Neuronal stem cell (in vitro differentiated cells): Measurements from ENCODE around the gene AKT1S1.

ENCODE experiments used
- DNase-seq: peaks from one replicate; pipeline ENCODE4 v3.0.0-alpha.2; 2013; ENCODE audit warnings: low spot score
- H2AFZ ChIP-seq: one replicate; pipeline ENCODE4 v1.6.1; 2013; ENCODE audit warnings: mild to moderate bottlenecking, low read length, inconsistent platforms
- H2AK5ac ChIP-seq: 2 replicates; pipeline ENCODE4 v1.6.1; 2013; ENCODE audit warnings: low read depth, mild to moderate bottlenecking, inconsistent platforms, low read length, moderate library complexity, mixed read lengths
- H2BK120ac ChIP-seq: 2 replicates; pipeline ENCODE4 v1.6.1; 2013; ENCODE audit warnings: low read depth, mild to moderate bottlenecking, inconsistent platforms, low read length, moderate library complexity, mixed read lengths
- H2BK12ac ChIP-seq: one replicate; pipeline ENCODE4 v1.6.1; 2013; ENCODE audit warnings: low read length, inconsistent platforms
- H2BK15ac ChIP-seq: 2 replicates; pipeline ENCODE4 v1.6.1; 2013; ENCODE audit warnings: mild to moderate bottlenecking, low read length, inconsistent platforms, mixed read lengths
- H2BK5ac ChIP-seq: one replicate; pipeline ENCODE4 v1.6.1; 2013; ENCODE audit warnings: inconsistent platforms, mild to moderate bottlenecking, low read length, moderate library complexity
- H3K14ac ChIP-seq: one replicate; pipeline ENCODE4 v1.6.1; 2013; ENCODE audit warnings: low read length, inconsistent platforms
- H3K18ac ChIP-seq: 2 replicates; pipeline ENCODE4 v1.6.1; 2013; ENCODE audit warnings: low read length, inconsistent platforms
- H3K23ac ChIP-seq: 2 replicates; pipeline ENCODE4 v1.6.1; 2013; ENCODE audit warnings: low read depth, mild to moderate bottlenecking, mixed read lengths, low read length, inconsistent platforms; ENCODE audit not compliant: poor library complexity
- H3K27ac ChIP-seq: replicated peaks from 3 replicates; pipeline ENCODE4 v1.5.1; 2013; ENCODE audit warnings: low read length, inconsistent platforms
- H3K27me3 ChIP-seq, 3 experiments: 2 replicates each; pipeline ENCODE4 v1.6.1; 2013; ENCODE audit warnings: low read length in 3 of 3, mild to moderate bottlenecking in 2 of 3, inconsistent platforms in 1 of 3, low read depth in 1 of 3, mixed read lengths in 1 of 3, moderate library complexity in 1 of 3; ENCODE audit not compliant: control insufficient read depth in 3 of 3, insufficient read depth in 3 of 3
- H3K36me3 ChIP-seq, 2 donors: replicated peaks in 1 of 2; 2 replicates each; pipeline ENCODE4 v1.6.1; 2013; ENCODE audit warnings: low read length in 2 of 2; ENCODE audit not compliant: control insufficient read depth in 2 of 2, insufficient read depth in 2 of 2
- H3K4ac ChIP-seq: 2 replicates; pipeline ENCODE4 v1.6.1; 2013; ENCODE audit warnings: inconsistent platforms, mild to moderate bottlenecking, low read length, moderate library complexity
- H3K4me1 ChIP-seq, 2 donors: 1 replicate in 1 of 2; 2 replicates in 1 of 2; pipeline ENCODE4 v1.6.1; 2013; ENCODE audit warnings: low read length in 2 of 2, low read depth in 1 of 2; ENCODE audit not compliant: control insufficient read depth in 2 of 2, insufficient read depth in 1 of 2
- H3K4me2 ChIP-seq: one replicate; pipeline ENCODE4 v1.6.1; 2013; ENCODE audit warnings: mild to moderate bottlenecking, low read length, inconsistent platforms; ENCODE audit not compliant: insufficient read depth, poor library complexity, severe bottlenecking
- H3K4me3 ChIP-seq, 2 donors: 2 replicates each; pipeline ENCODE4 v1.5.1; 2013; ENCODE audit warnings: low read length in 2 of 2, mild to moderate bottlenecking in 2 of 2, inconsistent platforms in 1 of 2, moderate library complexity in 1 of 2
- H3K79me1 ChIP-seq: one replicate; pipeline ENCODE4 v1.6.1; 2013; ENCODE audit warnings: low read depth, mild to moderate bottlenecking, inconsistent platforms, low read length, moderate library complexity
- H3K9ac ChIP-seq: one replicate; pipeline ENCODE4 v1.6.1; 2013; ENCODE audit warnings: mild to moderate bottlenecking, low read depth, low read length, inconsistent platforms; ENCODE audit not compliant: poor library complexity
- H3K9me3 ChIP-seq, 2 donors: replicated peaks in 1 of 2; 2 replicates each; pipeline versions ENCODE3 to v1.6.1; 2013; ENCODE audit warnings: low read length in 2 of 2, mild to moderate bottlenecking in 2 of 2, inconsistent platforms in 1 of 2, low read depth in 1 of 2, mixed read lengths in 1 of 2, moderate library complexity in 1 of 2; ENCODE audit not compliant: control insufficient read depth in 2 of 2, insufficient read depth in 1 of 2
- H4K8ac ChIP-seq: one replicate; pipeline ENCODE4 v1.6.1; 2013; ENCODE audit warnings: low read depth, mild to moderate bottlenecking, inconsistent platforms, low read length, moderate library complexity
- H4K91ac ChIP-seq: one replicate; pipeline ENCODE4 v1.6.1; 2013; ENCODE audit warnings: low read length, low read depth, mild to moderate bottlenecking, inconsistent platforms; ENCODE audit not compliant: poor library complexity
- WGBS, 2 donors: extraction: QIAGEN DNeasy Blood & Tissue Kit; methylation state at CpG; one replicate each; pipeline ENCODE4 v1.1.7; 2013; ENCODE audit warnings: missing lambda C conversion rate in 2 of 2, mixed read lengths in 1 of 2; ENCODE audit not compliant: insufficient read length in 2 of 2, insufficient replicate concordance in 1 of 2; ENCODE audit errors: extremely low coverage in 2 of 2; 5-methylcytosine and 5-hydroxymethylcytosine counted together

Gene AKT1S1

GRCh38 chr19:49869484-49870308 lies 7.5 kb downstream of the AKT1S1 start:
- peak overlapping the region; percentile 96 for H2BK5ac ChIP-seq
- peak overlapping the region; percentile 96 for H3K9ac ChIP-seq
- peak overlapping the region; percentile 42 for H3K4ac ChIP-seq
- no peaks in the 10 kb centered on the region for H3K27me3 ChIP-seq
- peak overlapping the region; percentile 75 for H3K4me2 ChIP-seq
- H3K4me1 ChIP-seq = peaks cover 17 to 18% of the 10 kb centered on the region in 2 donors
- peak; percentile 100 for DNase-seq
- H2BK12ac ChIP-seq = peak overlapping the region; percentile 91
- peak overlapping the region; percentile 98 for H3K18ac ChIP-seq
- peaks cover 6 to 21% of the 10 kb centered on the region in 2 donors for H3K36me3 ChIP-seq
- H4K8ac ChIP-seq = peak overlapping the region; percentile 70
- H3K23ac ChIP-seq = peak overlapping the region; percentile 92
- H3K4me3 ChIP-seq = peak overlapping the region; percentile 50 to 82
- H2BK15ac ChIP-seq = peak overlapping the region; percentile 60
- no CpG with 5 or more reads among the region's 67 CpGs for WGBS, 2 donors
- H2BK120ac ChIP-seq = no peak overlapping the region
- H4K91ac ChIP-seq = peak overlapping the region; percentile 93
- H3K27ac ChIP-seq = peak overlapping the region; percentile 90
- H2AFZ ChIP-seq = peak overlapping the region; percentile 82
- no peaks in the 10 kb centered on the region for H3K9me3 ChIP-seq
- peak overlapping the region; percentile 86 for H3K14ac ChIP-seq
- H3K79me1 ChIP-seq = peaks cover 5% of the 10 kb centered on the region
- peak overlapping the region; percentile 99 for H2AK5ac ChIP-seq

GRCh38 chr19:49869009-49869483 lies 8.1 kb downstream of the AKT1S1 start:
- Histone ChIP-seq H3K9me3 (no peaks in the 10 kb centered on the region), H3K4ac (no peak overlapping the region), H2BK5ac (no peak overlapping the region), H3K9ac (peak overlapping the region; percentile 68), H3K36me3 (peaks cover 11 to 27% of the 10 kb centered on the region in 2 donors), H2BK12ac (no peak overlapping the region), H3K4me1 (peaks cover 17 to 18% of the 10 kb centered on the region in 2 donors), H3K27me3 (no peaks in the 10 kb centered on the region), H4K8ac (no peak overlapping the region), H3K79me1 (peaks cover 3% of the 10 kb centered on the region), H3K4me3 (peak overlapping the region; percentile 34 to 79), H4K91ac (no peak overlapping the region), H3K4me2 (peak overlapping the region; percentile 75), H3K23ac (no peak overlapping the region), H3K27ac (peak overlapping the region; percentile 85), H3K18ac (peak overlapping the region; percentile 73), H2BK120ac (peak overlapping the region; percentile 26), H2AK5ac (no peak overlapping the region), H2AFZ (peak overlapping the region; percentile 66), H3K14ac (no peak overlapping the region), H2BK15ac (no peak overlapping the region)
- no peak for DNase-seq
- no CpG with 5 or more reads among the region's 15 CpGs for WGBS, 2 donors

GRCh38 chr19:49866933-49867782 lies 10.0 kb downstream of the AKT1S1 start, which contains the start of gene PNKP:
Gene PNKP (minus strand): TSS chr19:49867576. CDS start chr19:49867204, 372 bp downstream.
- Histone ChIP-seq H3K4ac (no peak within 1 kb of the TSS), H3K36me3 (peaks cover 24 to 45% of the 10 kb centered on the region in 2 donors), H2BK15ac (no peak within 1 kb of the TSS), H2BK120ac (no peak within 1 kb of the TSS), H2BK12ac (peak within 1 kb of the TSS; percentile 87), H3K18ac (peak within 1 kb of the TSS; percentile 97), H3K27ac (peak within 1 kb of the TSS; percentile 93), H3K79me1 (peaks cover 3% of the 10 kb centered on the region), H2AK5ac (no peak within 1 kb of the TSS), H3K4me2 (peak within 1 kb of the TSS; percentile 67), H3K23ac (peak within 1 kb of the TSS; percentile 89), H2BK5ac (peak within 1 kb of the TSS; percentile 84), H4K8ac (no peak within 1 kb of the TSS), H2AFZ (peak within 1 kb of the TSS; percentile 97), H3K14ac (peak within 1 kb of the TSS; percentile 95), H3K4me1 (peaks cover 17 to 18% of the 10 kb centered on the region in 2 donors), H3K27me3 (no peaks in the 10 kb centered on the region), H3K9me3 (peaks cover 0 to 2% of the 10 kb centered on the region in 2 donors), H3K4me3 (peak within 1 kb of the TSS; percentile 86 to 97), H4K91ac (no peak within 1 kb of the TSS), H3K9ac (peak within 1 kb of the TSS; percentile 96)
- no CpG with 5 or more reads among the region's 65 CpGs for WGBS, 2 donors
- peak; percentile 87 for DNase-seq
